A673 (cell line): Measurements from ENCODE around the gene GNPTAB.

Experiments
- EZH2 ChIP-seq: fragments of 200-600 bp; sonication (generic); IDR thresholded peaks from 2 replicates; pipeline ENCODE4 v1.6.1; 2017; ENCODE audit warnings: borderline replicate concordance, low read depth, mild to moderate bottlenecking, mixed read lengths, antibody characterized with exemption, low read length; ENCODE audit not compliant: poor library complexity, severe bottlenecking
- TF ChIP-seq, protein P1 (sequence below): fragments of 300-800, 200-600 bp; sonication (generic); conservative IDR thresholded peaks from 2 replicates; pipeline ENCODE4 v1.5.1; 2017; ENCODE audit warnings: low read depth, mild to moderate bottlenecking, antibody characterized with exemption, low read length, moderate library complexity, mixed read lengths

DNA sequence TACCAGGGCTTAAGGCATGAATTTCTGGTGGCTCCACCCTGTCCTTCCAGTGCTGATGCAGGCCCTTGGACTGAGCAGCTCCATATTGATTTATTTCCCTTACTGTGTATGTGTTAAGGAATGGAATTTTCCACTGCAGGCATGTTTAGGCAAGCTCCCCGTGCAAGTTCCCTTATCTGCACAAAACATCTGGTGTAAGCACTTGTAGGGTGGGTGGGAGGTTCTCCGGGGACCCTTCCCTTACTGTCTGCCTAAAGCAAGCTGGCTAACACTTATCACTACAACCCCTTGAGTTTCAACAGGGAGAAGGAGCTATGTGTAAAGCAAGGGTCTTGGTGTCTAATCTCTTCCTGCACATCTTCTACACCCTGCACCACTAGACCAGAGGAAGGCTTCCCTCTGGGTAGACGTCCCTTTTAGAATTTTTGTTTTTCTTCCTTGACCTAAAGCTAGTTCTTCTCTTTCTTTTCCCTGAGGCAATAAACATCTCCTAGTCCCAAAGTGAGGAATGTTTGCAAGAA lies 24.7 kb upstream of the GNPTAB start:
- TF ChIP-seq, protein P1, sequence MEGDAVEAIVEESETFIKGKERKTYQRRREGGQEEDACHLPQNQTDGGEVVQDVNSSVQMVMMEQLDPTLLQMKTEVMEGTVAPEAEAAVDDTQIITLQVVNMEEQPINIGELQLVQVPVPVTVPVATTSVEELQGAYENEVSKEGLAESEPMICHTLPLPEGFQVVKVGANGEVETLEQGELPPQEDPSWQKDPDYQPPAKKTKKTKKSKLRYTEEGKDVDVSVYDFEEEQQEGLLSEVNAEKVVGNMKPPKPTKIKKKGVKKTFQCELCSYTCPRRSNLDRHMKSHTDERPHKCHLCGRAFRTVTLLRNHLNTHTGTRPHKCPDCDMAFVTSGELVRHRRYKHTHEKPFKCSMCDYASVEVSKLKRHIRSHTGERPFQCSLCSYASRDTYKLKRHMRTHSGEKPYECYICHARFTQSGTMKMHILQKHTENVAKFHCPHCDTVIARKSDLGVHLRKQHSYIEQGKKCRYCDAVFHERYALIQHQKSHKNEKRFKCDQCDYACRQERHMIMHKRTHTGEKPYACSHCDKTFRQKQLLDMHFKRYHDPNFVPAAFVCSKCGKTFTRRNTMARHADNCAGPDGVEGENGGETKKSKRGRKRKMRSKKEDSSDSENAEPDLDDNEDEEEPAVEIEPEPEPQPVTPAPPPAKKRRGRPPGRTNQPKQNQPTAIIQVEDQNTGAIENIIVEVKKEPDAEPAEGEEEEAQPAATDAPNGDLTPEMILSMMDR, result no peak
- no peak for TF ChIP-seq EZH2
